Muscle layer of duodenum (tissue), 2 donors: ENCODE measurements around the gene WDFY2.
"Not testable (repeated sequence)": the region's sequence is repeated elsewhere in the genome, so short reads cannot be mapped to it uniquely, and the experiment has no call there.

Source experiments
- H3K27ac ChIP-seq: one replicate; pipeline ENCODE4 v1.7.0; 2013; ENCODE audit warnings: mild to moderate bottlenecking, low read length
- H3K27me3 ChIP-seq: one replicate; pipeline ENCODE4 v1.7.0; 2013; ENCODE audit warnings: low read depth, mild to moderate bottlenecking, control low read depth, low read length
- H3K36me3 ChIP-seq, 2 donors: one replicate each; pipeline ENCODE4 v1.7.0; 2013; ENCODE audit warnings: low read length in 2 of 2, control low read depth in 1 of 2, mild to moderate bottlenecking in 1 of 2; ENCODE audit not compliant: insufficient read depth in 2 of 2, control insufficient read depth in 1 of 2
- H3K4me1 ChIP-seq, 2 donors: one replicate each; pipeline ENCODE4 v1.7.0; 2013; ENCODE audit warnings: low read length in 2 of 2, mild to moderate bottlenecking in 2 of 2, control low read depth in 1 of 2, moderate library complexity in 1 of 2; ENCODE audit not compliant: insufficient read depth in 2 of 2, control insufficient read depth in 1 of 2
- H3K4me3 ChIP-seq, 2 donors: one replicate each; pipeline ENCODE4 v1.7.0; 2013; ENCODE audit warnings: low read length in 2 of 2, low read depth in 1 of 2, mild to moderate bottlenecking in 1 of 2
- H3K9me3 ChIP-seq, 2 donors: one replicate each; pipeline ENCODE4 v1.7.0; 2013; ENCODE audit warnings: low read length in 2 of 2, control low read depth in 1 of 2, mild to moderate bottlenecking in 1 of 2; ENCODE audit not compliant: control insufficient read depth in 1 of 2
- donor health status: healthy.

Gene WDFY2

GRCh38 chr13:51676739-51677138 lies 92.5 kb downstream of the WDFY2 start:
- no peak overlapping the region for H3K27ac ChIP-seq
- H3K4me1 ChIP-seq, result peaks cover 0 to 4% of the 10 kb centered on the region in 2 donors
- H3K9me3 ChIP-seq, result no peaks in the 10 kb centered on the region
- peaks cover 0 to 4% of the 10 kb centered on the region in 2 donors for H3K36me3 ChIP-seq
- H3K27me3 ChIP-seq, result no peaks in the 10 kb centered on the region
- no peak overlapping the region for H3K4me3 ChIP-seq

- Histone ChIP-seq H3K27ac (no peak overlapping the region), H3K9me3 (no peaks in the 10 kb centered on the region), H3K27me3 (no peaks in the 10 kb centered on the region), H3K36me3 (peaks cover 0 to 4% of the 10 kb centered on the region in 2 donors), H3K4me1 (no peaks in the 10 kb centered on the region), H3K4me3 (no peak overlapping the region)
Observed at GRCh38 chr13:51678420-51678819, 94.2 kb downstream of the WDFY2 start.

GRCh38 chr13:51679616-51680015 lies 95.4 kb downstream of the WDFY2 start:
- peaks cover 0 to 4% of the 10 kb centered on the region in 2 donors for H3K36me3 ChIP-seq
- no peaks in the 10 kb centered on the region for H3K4me1 ChIP-seq
- H3K4me3 ChIP-seq, result no peak overlapping the region
- no peak overlapping the region for H3K27ac ChIP-seq
- no peaks in the 10 kb centered on the region for H3K9me3 ChIP-seq
- H3K27me3 ChIP-seq, result no peaks in the 10 kb centered on the region

- Histone ChIP-seq H3K4me3 (no peak overlapping the region), H3K27me3 (no peaks in the 10 kb centered on the region), H3K27ac (no peak overlapping the region), H3K4me1 (no peaks in the 10 kb centered on the region), H3K36me3 (peaks cover 0 to 1% of the 10 kb centered on the region in 2 donors), H3K9me3 (no peaks in the 10 kb centered on the region)
Observed at GRCh38 chr13:51681037-51681678, 96.9 kb downstream of the WDFY2 start.

- Histone ChIP-seq H3K4me3 (no peak overlapping the region), H3K4me1 (no peaks in the 10 kb centered on the region), H3K9me3 (no peaks in the 10 kb centered on the region), H3K36me3 (no peaks in the 10 kb centered on the region), H3K27ac (no peak overlapping the region), H3K27me3 (no peaks in the 10 kb centered on the region)
Observed at GRCh38 chr13:51682686-51683085, 98.4 kb downstream of the WDFY2 start.

GRCh38 chr13:51683597-51683996 lies 99.3 kb downstream of the WDFY2 start:
- no peaks in the 10 kb centered on the region for H3K36me3 ChIP-seq
- H3K4me3 ChIP-seq, result no peak overlapping the region
- H3K27me3 ChIP-seq, result no peaks in the 10 kb centered on the region
- H3K4me1 ChIP-seq, result peaks cover 0 to 5% of the 10 kb centered on the region in 2 donors
- H3K27ac ChIP-seq, result no peak overlapping the region
- H3K9me3 ChIP-seq, result no peaks in the 10 kb centered on the region

- Histone ChIP-seq H3K9me3 (no peaks in the 10 kb centered on the region), H3K27ac (no peak overlapping the region), H3K27me3 (no peaks in the 10 kb centered on the region)
Observed at GRCh38 chr13:51684076-51684475, 99.8 kb downstream of the WDFY2 start.

GRCh38 chr13:51687947-51688714 lies 103.9 kb downstream of the WDFY2 start:
- Histone ChIP-seq H3K36me3 (no peaks in the 10 kb centered on the region), H3K9me3 (no peaks in the 10 kb centered on the region), H3K4me3 (no peak overlapping the region), H3K4me1 (peaks cover 0 to 10% of the 10 kb centered on the region in 2 donors), H3K27ac (no peak overlapping the region), H3K27me3 (no peaks in the 10 kb centered on the region)

More at GRCh38 chr13:51684076-51684475, 99.8 kb downstream of the WDFY2 start:
- no peaks in the 10 kb centered on the region for H3K36me3 ChIP-seq
- no peak overlapping the region for H3K4me3 ChIP-seq
- H3K4me1 ChIP-seq, result peaks cover 0 to 9% of the 10 kb centered on the region in 2 donors

- Histone ChIP-seq H3K4me3 (no peak overlapping the region), H3K9me3 (no peaks in the 10 kb centered on the region), H3K36me3 (no peaks in the 10 kb centered on the region), H3K27ac (no peak overlapping the region), H3K4me1 (peaks cover 0 to 10% of the 10 kb centered on the region in 2 donors), H3K27me3 (no peaks in the 10 kb centered on the region)
Observed at GRCh38 chr13:51688937-51689662, 104.8 kb downstream of the WDFY2 start.

- Histone ChIP-seq H3K27me3 (no peaks in the 10 kb centered on the region), H3K9me3 (no peaks in the 10 kb centered on the region), H3K4me3 (no peak overlapping the region), H3K36me3 (no peaks in the 10 kb centered on the region), H3K4me1 (peaks cover 0 to 10% of the 10 kb centered on the region in 2 donors), H3K27ac (no peak overlapping the region)
Observed at GRCh38 chr13:51689663-51689996, 105.4 kb downstream of the WDFY2 start.

GRCh38 chr13:51695677-51696076 lies 111.4 kb downstream of the WDFY2 start:
- not testable (repeated sequence) for H3K36me3 ChIP-seq, H3K27me3 ChIP-seq, H3K4me3 ChIP-seq, H3K4me1 ChIP-seq, H3K9me3 ChIP-seq, H3K27ac ChIP-seq
